Activated CD8-positive, alpha-beta T cell treated with anti-CD3 and anti-CD28 coated beads for 36 hours (primary cell): ENCODE results near the gene DTX1. TPM values are rescaled to one million over a fixed set of nuclear protein-coding genes. Genes with fewer than 3 reads are reported as not detected.

Source experiments
- ATAC-seq: fragments of 200-7000 bp; cut with Tn5 transposase; one replicate; pipeline ENCODE4 v1.10.0; 2021; ENCODE audit warnings: mild to moderate bottlenecking, moderate library complexity
- CTCF ChIA-PET: fragments of 350-600 bp; sonication (Branson Sonifier 250); formaldehyde crosslinking; loops from one replicate; lab custom pipeline; 2021; ENCODE audit warnings: antibody characterized with exemption; lab: Charles Lee
- POLR2A ChIA-PET: fragments of 350-600 bp; sonication (Branson Sonifier 250); formaldehyde crosslinking; loops from one replicate; lab custom pipeline; 2021; ENCODE audit warnings: antibody characterized with exemption; lab: Charles Lee
- DNase-seq: peaks from one replicate; pipeline ENCODE4 v3.0.0-alpha.2; 2020
- H3K27ac Mint-ChIP-seq: one replicate; pipeline ENCODE4 v1.8.0; 2021; ENCODE audit warnings: mild to moderate bottlenecking, mixed read lengths
- H3K27me3 Mint-ChIP-seq: one replicate; pipeline ENCODE4 v1.8.0; 2021; ENCODE audit warnings: mixed read lengths
- H3K36me3 Mint-ChIP-seq: one replicate; pipeline ENCODE4 v1.8.0; 2021; ENCODE audit warnings: low read depth, mixed read lengths
- H3K4me1 Mint-ChIP-seq: one replicate; pipeline ENCODE4 v1.8.0; 2021; ENCODE audit warnings: low read depth, mixed read lengths
- H3K4me3 Mint-ChIP-seq: one replicate; pipeline ENCODE4 v1.8.0; 2021; ENCODE audit warnings: mild to moderate bottlenecking, moderate library complexity, mixed read lengths
- H3K9me3 Mint-ChIP-seq: one replicate; pipeline ENCODE4 v1.8.0; 2021; ENCODE audit warnings: mixed read lengths
- intact Hi-C: fragments of 100-400 bp; cut with micrococcal nuclease; formaldehyde crosslinking; loops from one replicate; pipeline ENCODE4 v1.10.0; 2022
- total RNA-seq, 2 experiments: library from RNA; stranded (reverse); gene quantifications; one replicate each; pipeline ENCODE4 v1.2.3, GENCODE V29; 2021
- TF ChIP-seq, protein P1 (sequence below): fragments of 200-600 bp; IDR thresholded peaks from one replicate; pipeline ENCODE4 v1.8.0; 2022; ENCODE audit warnings: antibody characterized with exemption, mild to moderate bottlenecking

Gene DTX1
- total RNA-seq, 2 experiments from 2014 or later: 2.9 to 3.4 TPM

- intact Hi-C loops: no loop called here
- no peaks in the 10 kb centered on the region for H3K36me3 Mint-ChIP-seq
- ATAC-seq (no peak), DNase-seq (no peak)
- ChIA-PET CTCF (interaction anchor here (1.4 to 1.7 kb wide), 2 partner anchors 42 to 98 kb away, joined by 4 to 6 read pairs; no protein-coding TSS in a partner anchor), POLR2A (interaction anchor here (0.6 to 1.4 kb wide), 2 partner anchors 23 to 71 kb away, joined by 3 to 4 read pairs; no protein-coding TSS in a partner anchor)
- TF ChIP-seq, protein P1, sequence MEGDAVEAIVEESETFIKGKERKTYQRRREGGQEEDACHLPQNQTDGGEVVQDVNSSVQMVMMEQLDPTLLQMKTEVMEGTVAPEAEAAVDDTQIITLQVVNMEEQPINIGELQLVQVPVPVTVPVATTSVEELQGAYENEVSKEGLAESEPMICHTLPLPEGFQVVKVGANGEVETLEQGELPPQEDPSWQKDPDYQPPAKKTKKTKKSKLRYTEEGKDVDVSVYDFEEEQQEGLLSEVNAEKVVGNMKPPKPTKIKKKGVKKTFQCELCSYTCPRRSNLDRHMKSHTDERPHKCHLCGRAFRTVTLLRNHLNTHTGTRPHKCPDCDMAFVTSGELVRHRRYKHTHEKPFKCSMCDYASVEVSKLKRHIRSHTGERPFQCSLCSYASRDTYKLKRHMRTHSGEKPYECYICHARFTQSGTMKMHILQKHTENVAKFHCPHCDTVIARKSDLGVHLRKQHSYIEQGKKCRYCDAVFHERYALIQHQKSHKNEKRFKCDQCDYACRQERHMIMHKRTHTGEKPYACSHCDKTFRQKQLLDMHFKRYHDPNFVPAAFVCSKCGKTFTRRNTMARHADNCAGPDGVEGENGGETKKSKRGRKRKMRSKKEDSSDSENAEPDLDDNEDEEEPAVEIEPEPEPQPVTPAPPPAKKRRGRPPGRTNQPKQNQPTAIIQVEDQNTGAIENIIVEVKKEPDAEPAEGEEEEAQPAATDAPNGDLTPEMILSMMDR: no peak
- peak overlapping the region; percentile 2 for H3K27ac Mint-ChIP-seq
- H3K4me1 Mint-ChIP-seq: peaks cover 53% of the 10 kb centered on the region
- H3K9me3 Mint-ChIP-seq: no peaks in the 10 kb centered on the region
- H3K27me3 Mint-ChIP-seq: no peaks in the 10 kb centered on the region
- no peak overlapping the region for H3K4me3 Mint-ChIP-seq
Measured at GRCh38 chr12:113091506-113091905, 35.0 kb downstream of the DTX1 start.

DNA sequence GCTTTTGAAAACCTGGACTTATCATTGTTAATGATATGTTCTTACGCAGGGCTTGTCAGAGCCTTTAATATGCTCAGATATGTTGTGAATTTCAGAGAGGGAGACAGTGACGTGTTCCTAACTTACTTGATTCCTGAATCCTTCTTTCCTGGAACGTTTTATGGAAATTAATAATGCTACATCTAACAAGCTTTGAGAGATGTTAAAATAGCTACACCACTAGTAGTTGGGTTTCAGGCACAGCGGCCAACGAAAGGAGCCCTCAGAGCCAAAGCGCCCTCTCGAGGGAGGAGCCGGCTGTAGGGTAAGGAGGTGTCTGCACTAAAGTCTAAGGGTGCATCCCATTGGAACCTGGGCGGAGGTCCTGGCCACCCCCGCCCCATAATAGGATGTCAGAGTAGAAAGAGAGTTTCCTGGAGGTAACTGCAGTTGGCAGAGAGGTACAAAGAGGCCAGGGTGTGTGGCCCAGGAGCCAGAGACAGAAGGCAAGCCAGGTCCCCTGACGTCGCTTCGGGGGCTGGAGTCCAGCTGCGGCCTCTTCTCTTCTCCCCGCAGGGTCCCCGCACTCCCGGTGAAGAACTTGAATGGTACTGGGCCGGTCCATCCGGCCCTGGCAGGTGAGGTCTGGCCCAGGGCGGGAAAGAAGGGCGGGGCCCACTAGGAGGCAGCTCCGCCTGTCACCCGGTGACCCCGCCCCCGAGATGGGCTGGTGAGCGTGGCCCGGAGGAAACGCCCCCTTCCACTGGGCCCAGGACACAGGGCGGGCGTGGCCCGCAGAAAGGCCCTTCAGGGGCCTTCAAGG lies 36.3 kb downstream of the DTX1 start:
- H3K4me3 Mint-ChIP-seq: no peak overlapping the region
- TF ChIP-seq, protein P1: no peak
- POLR2A ChIA-PET: interaction anchor here (1.4 kb wide), 1 partner anchor 24 kb away, joined by 4 read pairs; no protein-coding TSS in a partner anchor

GRCh38 chr12:113093409-113094101 lies 37.0 kb downstream of the DTX1 start:
- no peaks in the 10 kb centered on the region for H3K9me3 Mint-ChIP-seq
- TF ChIP-seq, protein P1: no peak
- ATAC-seq (no peak), DNase-seq (no peak)
- H3K27me3 Mint-ChIP-seq: no peaks in the 10 kb centered on the region
- no peak overlapping the region for H3K27ac Mint-ChIP-seq
- POLR2A ChIA-PET: interaction anchor here (0.7 kb wide), 1 partner anchor 78 kb away, joined by 6 read pairs; no protein-coding TSS in a partner anchor
- peaks cover 41% of the 10 kb centered on the region for H3K4me1 Mint-ChIP-seq
- no peaks in the 10 kb centered on the region for H3K36me3 Mint-ChIP-seq
- CTCF ChIA-PET: interaction anchor here (1.5 kb wide), 1 partner anchor 7 kb away, joined by 3 read pairs; no protein-coding TSS in a partner anchor
- no peak overlapping the region for H3K4me3 Mint-ChIP-seq
- intact Hi-C loops: no loop called here

More for the DNA sequence above, 36.3 kb downstream of the DTX1 start:
- Mint-ChIP-seq H3K36me3 (no peaks in the 10 kb centered on the region), H3K4me1 (peaks cover 41% of the 10 kb centered on the region), H3K27me3 (no peaks in the 10 kb centered on the region), H3K9me3 (no peaks in the 10 kb centered on the region), H3K27ac (no peak overlapping the region)
- intact Hi-C loops: no loop called here
- DNase-seq: no peak
- ATAC-seq: no peak
- CTCF ChIA-PET: interaction anchor here (1.2 to 1.7 kb wide), 6 partner anchors 8 to 99 kb away, joined by 3 to 6 read pairs (median 4); no protein-coding TSS in a partner anchor

DNA sequence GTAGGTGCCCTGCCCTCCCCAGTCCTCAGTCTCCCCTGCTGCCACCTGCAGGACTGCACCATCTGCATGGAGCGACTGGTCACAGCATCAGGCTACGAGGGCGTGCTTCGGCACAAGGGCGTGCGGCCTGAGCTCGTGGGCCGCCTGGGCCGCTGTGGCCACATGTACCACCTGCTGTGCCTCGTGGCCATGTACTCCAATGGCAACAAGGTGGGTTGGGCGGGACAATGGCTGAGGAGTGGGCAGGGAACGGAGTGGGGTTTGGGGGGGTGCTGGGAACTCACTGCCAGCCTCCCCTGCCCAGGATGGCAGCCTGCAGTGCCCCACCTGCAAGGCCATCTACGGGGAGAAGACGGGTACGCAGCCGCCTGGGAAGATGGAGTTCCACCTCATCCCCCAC lies 38.2 kb downstream of the DTX1 start:
- H3K9me3 Mint-ChIP-seq: no peaks in the 10 kb centered on the region
- DNase-seq: no peak
- no peak for ATAC-seq
- no peak overlapping the region for H3K27ac Mint-ChIP-seq
- intact Hi-C loops: no loop called here
- ChIA-PET CTCF (interaction anchor here (1.0 kb wide), 1 partner anchor 46 kb away, joined by 3 read pairs; no protein-coding TSS in a partner anchor), POLR2A (no interaction called here)
- TF ChIP-seq, protein P1: no peak
- no peak overlapping the region for H3K4me3 Mint-ChIP-seq
- no peaks in the 10 kb centered on the region for H3K27me3 Mint-ChIP-seq
- peaks cover 34% of the 10 kb centered on the region for H3K4me1 Mint-ChIP-seq
- H3K36me3 Mint-ChIP-seq: no peaks in the 10 kb centered on the region
